HT-29 (cell line): ENCODE data around the gene POLN. TPM values are rescaled to one million over a fixed set of nuclear protein-coding genes. Genes with fewer than 3 reads are reported as not detected.
"Not testable (repeated sequence)": the region's sequence is repeated elsewhere in the genome, so short reads cannot be mapped to it uniquely, and the experiment has no call there.

ENCODE experiments used
- DNase-seq: peaks from one replicate; pipeline ENCODE4 v3.0.0-alpha.2; 2015; ENCODE audit warnings: low spot score
- total RNA-seq: library from RNA; depleted of rRNA; stranded (reverse); fragments of >200 nt; shearing (Covaris generic); gene quantifications from 2 replicates; pipeline ENCODE4 v1.2.3, GENCODE V29; 2014

Gene POLN
- total RNA-seq, 1 experiment from 2014 or later, result 0.71 TPM

GRCh38 chr4:2166253-2166652 lies 75.7 kb downstream of the POLN start:
- DNase-seq, result no peak

- DNase-seq, result no peak
These were observed 76.5 kb downstream of the POLN start for GRCh38 chr4:2165391-2165790.

GRCh38 chr4:2163311-2163821 lies 78.6 kb downstream of the POLN start:
- DNase-seq, result no peak

GRCh38 chr4:2161092-2161703 lies 80.7 kb downstream of the POLN start:
- DNase-seq, result not testable (repeated sequence)

GRCh38 chr4:2159931-2160330 lies 82.0 kb downstream of the POLN start:
- DNase-seq, result no peak

- DNase-seq, result no peak
These were observed 86.7 kb downstream of the POLN start for GRCh38 chr4:2155246-2155645.

GRCh38 chr4:2154215-2154740 lies 87.6 kb downstream of the POLN start:
- no peak for DNase-seq

GRCh38 chr4:2151544-2151943 lies 90.4 kb downstream of the POLN start:
- DNase-seq, result no peak

GRCh38 chr4:2150076-2150475 lies 91.8 kb downstream of the POLN start:
- DNase-seq, result no peak

GRCh38 chr4:2142630-2143427 lies 99.1 kb downstream of the POLN start:
- DNase-seq, result no peak

GRCh38 chr4:2141762-2142451 lies 100.0 kb downstream of the POLN start:
- DNase-seq, result no peak

- DNase-seq, result no peak
These were observed 100.7 kb downstream of the POLN start for GRCh38 chr4:2141022-2141761.

GRCh38 chr4:2138846-2139500 lies 102.9 kb downstream of the POLN start:
- no peak for DNase-seq

- peak; percentile 7 for DNase-seq
These were observed 105.2 kb downstream of the POLN start for GRCh38 chr4:2136726-2137125.

- no peak for DNase-seq
These were observed 106.8 kb downstream of the POLN start for GRCh38 chr4:2135083-2135482.

GRCh38 chr4:2132438-2132837 lies 109.5 kb downstream of the POLN start:
- DNase-seq, result no peak

GRCh38 chr4:2127609-2128332 lies 114.2 kb downstream of the POLN start:
- no peak for DNase-seq

GRCh38 chr4:2126309-2127043 lies 115.4 kb downstream of the POLN start:
- no peak for DNase-seq

- no peak for DNase-seq
These were observed 116.1 kb downstream of the POLN start for GRCh38 chr4:2125831-2126230.

GRCh38 chr4:2125023-2125422 lies 116.9 kb downstream of the POLN start:
- DNase-seq, result no peak
